HCT116 (cell line): ENCODE results near the gene CYP3A7. TPM values are rescaled to one million over a fixed set of nuclear protein-coding genes. Genes with fewer than 3 reads are reported as not detected.
"Not testable (repeated sequence)": the region's sequence is repeated elsewhere in the genome, so short reads cannot be mapped to it uniquely, and the experiment has no call there.

ENCODE experiments used
- ATAC-seq: fragments of 200-7000 bp; cut with Tn5 transposase; 2 replicates; pipeline ENCODE4 v1.9.1; 2020; ENCODE audit warnings: mild to moderate bottlenecking, moderate library complexity
- BruUV-seq: library from RNA; stranded (reverse); fragments of 400-500 nt; replicated peaks from 2 replicates; lab custom pipeline; 2021; lab: Mats Ljungman, UMichigan
- CTCF ChIA-PET: fragments of 300-600 bp; sonication (Branson Sonifier 250); formaldehyde crosslinking; loops from one replicate; lab custom pipeline; 2021; ENCODE audit warnings: antibody characterized with exemption; lab: Charles Lee
- POLR2A ChIA-PET: fragments of 300-600, 350-600 bp; sonication (Branson Sonifier 250); formaldehyde crosslinking; loops from one replicate; lab custom pipeline; 2021; ENCODE audit warnings: antibody characterized with exemption; lab: Charles Lee
- RAD21 ChIA-PET, 2 experiments: fragments of 300-600 bp; sonication (Branson Sonifier 250); formaldehyde crosslinking; loops; one replicate each; lab custom pipeline; 2023; ENCODE audit warnings: low total read pairs in 2 of 2; ENCODE audit not compliant: uncharacterized antibody in 2 of 2, unreplicated experiment in 2 of 2, low non-redundant PET in 1 of 2; lab: Charles Lee
- DNase-seq: peaks from one replicate; pipeline ENCODE4 v3.0.0-alpha.2; 2010; ENCODE audit warnings: low read depth, low spot score
- H2AFZ ChIP-seq: fragments of 200-600 bp; shearing (Covaris generic), sonication (generic); 2 replicates; pipeline ENCODE4 v1.6.1; 2017; ENCODE audit warnings: low read depth, mixed run types, mixed read lengths, antibody characterized with exemption, low read length; ENCODE audit not compliant: poor library complexity, severe bottlenecking
- H3K27ac ChIP-seq: 2 replicates; pipeline ENCODE4 v1.5.1; 2012; ENCODE audit warnings: low read depth, low read length
- H3K27me3 ChIP-seq: fragments of 200-600 bp; sonication (generic); 2 replicates; pipeline ENCODE4 v1.6.1; 2016; ENCODE audit warnings: mixed run types, low read length, mixed read lengths; ENCODE audit not compliant: insufficient read depth
- H3K36me3 ChIP-seq, 2 experiments: fragments of 200-500 bp in 1 of 2; fragments of 200-600 bp in 1 of 2; sonication (Bioruptor generic) in 1 of 2; sonication (generic) in 1 of 2; 2 replicates each; pipeline versions ENCODE4 v1.5.1 to v1.6.1; 2014 to 2016; ENCODE audit warnings: low read length in 2 of 2, inconsistent platforms in 1 of 2, mixed read lengths in 1 of 2, mixed run types in 1 of 2; ENCODE audit not compliant: insufficient read depth in 2 of 2, control insufficient read depth in 1 of 2
- H3K4me1 ChIP-seq, 2 experiments: fragments of 200-600 bp in 1 of 2; sonication (generic) in 1 of 2; 2 replicates each; pipeline versions ENCODE4 v1.5.1 to v1.6.1; 2012 to 2017; ENCODE audit warnings: low read length in 2 of 2, inconsistent platforms in 1 of 2, mild to moderate bottlenecking in 1 of 2, mixed read lengths in 1 of 2, mixed run types in 1 of 2, moderate library complexity in 1 of 2; ENCODE audit not compliant: insufficient read depth in 2 of 2, control insufficient read depth in 1 of 2
- H3K4me2 ChIP-seq: fragments of 200-600 bp; sonication (generic); 2 replicates; pipeline ENCODE4 v1.6.1; 2017; ENCODE audit warnings: mixed run types, low read length, mixed read lengths
- H3K4me3 ChIP-seq, 2 experiments: fragments of 200-600 bp in 1 of 2; sonication (generic) in 1 of 2; replicated peaks in 1 of 2; 2 replicates each; pipeline ENCODE4 v1.5.1; 2011 to 2016; ENCODE audit warnings: low read length in 2 of 2, control low read depth in 1 of 2, low read depth in 1 of 2, mild to moderate bottlenecking in 1 of 2, mixed read lengths in 1 of 2, mixed run types in 1 of 2
- H3K79me2 ChIP-seq: fragments of 200-600 bp; sonication (generic); 2 replicates; pipeline ENCODE4 v1.6.1; 2017; ENCODE audit warnings: mild to moderate bottlenecking, mixed run types, low read length, moderate library complexity, mixed read lengths; ENCODE audit not compliant: insufficient read depth
- H3K9ac ChIP-seq: fragments of 200-600 bp; sonication (generic); 2 replicates; pipeline ENCODE4 v1.6.1; 2016; ENCODE audit warnings: low read length, mixed read lengths
- H3K9me2 ChIP-seq: fragments of 200-600 bp; sonication (generic), shearing (Covaris generic); 2 replicates; pipeline ENCODE4 v1.6.1; 2017; ENCODE audit warnings: mixed run types, mild to moderate bottlenecking, moderate library complexity; ENCODE audit not compliant: insufficient read depth
- H3K9me3 ChIP-seq, 2 experiments: fragments of 200-500 bp in 1 of 2; fragments of 200-600 bp in 1 of 2; sonication (Bioruptor generic) in 1 of 2; sonication (generic) in 1 of 2; 2 replicates each; pipeline ENCODE4 v1.6.1; 2014 to 2017; ENCODE audit warnings: low read length in 2 of 2, mixed read lengths in 2 of 2, inconsistent platforms in 1 of 2, low read depth in 1 of 2, mild to moderate bottlenecking in 1 of 2, mixed run types in 1 of 2, moderate library complexity in 1 of 2; ENCODE audit not compliant: control insufficient read depth in 1 of 2, insufficient read depth in 1 of 2
- H4K20me1 ChIP-seq: fragments of 200-600 bp; sonication (generic), shearing (Covaris generic); 2 replicates; pipeline ENCODE4 v1.6.1; 2017; ENCODE audit warnings: mixed run types, mild to moderate bottlenecking, moderate library complexity; ENCODE audit not compliant: insufficient read depth
- CEBPB ChIP-seq: IDR thresholded peaks from 2 replicates; pipeline ENCODE4 v1.6.1; 2012; ENCODE audit warnings: low read depth
- CTCF ChIP-seq, 3 experiments: fragments of 200-600 bp in 1 of 3; sonication (generic) in 1 of 3; IDR thresholded peaks in 2 of 3; conservative IDR thresholded peaks in 1 of 3; 2 replicates each; pipeline ENCODE4 v1.5.1; 2012 to 2017; ENCODE audit warnings: low read depth in 2 of 3, low read length in 2 of 3, antibody characterized with exemption in 1 of 3, borderline replicate concordance in 1 of 3, control low read depth in 1 of 3, mild to moderate bottlenecking in 1 of 3, mixed read lengths in 1 of 3, mixed run types in 1 of 3, moderate library complexity in 1 of 3; ENCODE audit not compliant: insufficient read depth in 1 of 3
- JUND ChIP-seq: IDR thresholded peaks from 2 replicates; pipeline ENCODE4 v1.6.1; 2012
- YY1 ChIP-seq: IDR thresholded peaks from 2 replicates; pipeline ENCODE4 v1.6.1; 2011; ENCODE audit warnings: low read length, low read depth, moderate library complexity, mild to moderate bottlenecking; ENCODE audit not compliant: insufficient replicate concordance; ENCODE audit errors: extremely low read depth
- intact Hi-C: fragments of 100-400 bp; cut with micrococcal nuclease; formaldehyde crosslinking; loops from 2 replicates; pipeline ENCODE4 v1.10.0; 2022
- total RNA-seq: library from RNA; stranded (reverse); gene quantifications from one replicate; pipeline ENCODE4 v1.2.1, GENCODE V29; 2021; ENCODE audit not compliant: unreplicated experiment

CYP3A7 gene
- total RNA-seq, 1 experiment from 2014 or later, result not detected

GRCh38 chr7:99736667-99737066 lies 1.7 kb upstream of the CYP3A7 start:
- RAD21 ChIA-PET, ATAC-seq, H4K20me1 ChIP-seq, intact Hi-C loops, CTCF ChIA-PET, H3K4me3 ChIP-seq, H3K79me2 ChIP-seq, H2AFZ ChIP-seq, H3K27ac ChIP-seq, H3K9me2 ChIP-seq, BruUV-seq, H3K4me2 ChIP-seq, H3K4me1 ChIP-seq, H3K36me3 ChIP-seq, H3K27me3 ChIP-seq, DNase-seq, H3K9me3 ChIP-seq, POLR2A ChIA-PET, H3K9ac ChIP-seq: not testable (repeated sequence)

GRCh38 chr7:99733448-99733847 lies 1.5 kb downstream of the CYP3A7 start:
- no peak overlapping the region for H3K27ac ChIP-seq
- RAD21 ChIA-PET, result no interaction called here
- H3K79me2 ChIP-seq, result no peaks in the 10 kb centered on the region
- DNase-seq, result no peak
- intact Hi-C loops, result no loop called here
- H3K36me3 ChIP-seq, result no peaks in the 10 kb centered on the region
- no peaks in the 10 kb centered on the region for H3K27me3 ChIP-seq
- no peak overlapping the region for H3K4me2 ChIP-seq
- H4K20me1 ChIP-seq, result no peaks in the 10 kb centered on the region
- no peak overlapping the region for H3K9ac ChIP-seq
- CTCF ChIA-PET, result no interaction called here
- H3K4me3 ChIP-seq, result no peak overlapping the region
- ATAC-seq, result peak; percentile 69
- POLR2A ChIA-PET, result no interaction called here
- no peaks in the 10 kb centered on the region for H3K9me2 ChIP-seq
- BruUV-seq, result no TSS peak
- H3K4me1 ChIP-seq, result no peaks in the 10 kb centered on the region; a peak in 1 of 4 replicates
- no peaks in the 10 kb centered on the region for H3K9me3 ChIP-seq
- no peak overlapping the region for H2AFZ ChIP-seq
- peak in 2 of 3 experiments; percentile 40 to 52; a peak in 4 of 6 replicates for TF ChIP-seq CTCF (IDR thresholded peaks at IDR 0.05 in 2 of 3, conservative IDR thresholded peaks at IDR 0.05 in 1 of 3; ENCODE audit: borderline replicate concordance in 1 of 3, insufficient read depth in 1 of 3, low read depth in 2 of 3, low read length in 2 of 3)
- TF ChIP-seq YY1, result no peak
- TF ChIP-seq JUND, result no peak
- no peak for TF ChIP-seq CEBPB
